HepG2 (cell line): Measurements from ENCODE around the gene MISP3. TPM values are rescaled to one million over a fixed set of nuclear protein-coding genes. Genes with fewer than 3 reads are reported as not detected.

Experiments used
- ATF1 ChIP-seq: IDR thresholded peaks from 2 replicates; pipeline ENCODE4 v1.6.1; 2016; ENCODE audit warnings: mild to moderate bottlenecking, control low read depth
- IRF2 ChIP-seq: IDR thresholded peaks from 2 replicates; pipeline ENCODE4 v1.6.1; 2018; ENCODE audit warnings: missing genetic modification reagents, missing compliant biosample characterization
- NR2C2 ChIP-seq: sonication (generic); formaldehyde crosslinking; IDR thresholded peaks from 2 replicates; pipeline ENCODE4 v1.4.0; 2020; ENCODE audit warnings: missing genetic modification reagents, mild to moderate bottlenecking, moderate library complexity, borderline replicate concordance
- PHF8 ChIP-seq: sonication (generic); formaldehyde crosslinking; IDR thresholded peaks from 2 replicates; pipeline ENCODE4 v1.5.0; 2020; ENCODE audit warnings: missing genetic modification reagents
- SETDB1 ChIP-seq: sonication (generic); formaldehyde crosslinking; IDR thresholded peaks from 2 replicates; pipeline ENCODE4 v1.5.1; 2020; ENCODE audit warnings: missing genetic modification reagents, mild to moderate bottlenecking, borderline replicate concordance
- SNAI1 ChIP-seq: sonication (generic); formaldehyde crosslinking; IDR thresholded peaks from 2 replicates; pipeline ENCODE4 v1.5.0; 2020; ENCODE audit warnings: mild to moderate bottlenecking, missing genetic modification reagents, borderline replicate concordance
- SOX13 ChIP-seq, 3 experiments: fragments of 450-650 bp in 1 of 3; sonication (generic) in 1 of 3; formaldehyde crosslinking in 1 of 3; IDR thresholded peaks in 2 of 3; conservative IDR thresholded peaks in 1 of 3; 2 replicates each; pipeline versions ENCODE4 v1.5.0 to v1.6.1; 2016 to 2020; ENCODE audit warnings: antibody characterized with exemption in 1 of 3, mild to moderate bottlenecking in 1 of 3, missing compliant biosample characterization in 1 of 3, missing genetic modification reagents in 1 of 3, moderate library complexity in 1 of 3
- SP5 ChIP-seq: IDR thresholded peaks from 2 replicates; pipeline ENCODE4 v1.6.1; 2016; ENCODE audit warnings: low read depth, borderline replicate concordance
- TEAD3 ChIP-seq: optimal IDR thresholded peaks from 2 replicates; pipeline ENCODE3; 2016; ENCODE audit warnings: borderline replicate concordance
- TMF1 ChIP-seq: sonication (generic); formaldehyde crosslinking; IDR thresholded peaks from 2 replicates; pipeline ENCODE4 v1.8.1; 2022; ENCODE audit warnings: low read depth, missing genetic modification reagents
- ZNF225 ChIP-seq: sonication (generic); formaldehyde crosslinking; IDR thresholded peaks from 2 replicates; pipeline ENCODE4 v1.4.0; 2020; ENCODE audit warnings: mild to moderate bottlenecking, missing genetic modification reagents
- ZNF326 ChIP-seq: sonication (generic); formaldehyde crosslinking; IDR thresholded peaks from 2 replicates; pipeline ENCODE4 v1.4.0; 2020; ENCODE audit warnings: missing genetic modification reagents, borderline replicate concordance
- ZNF44 ChIP-seq: sonication (generic); formaldehyde crosslinking; IDR thresholded peaks from 2 replicates; pipeline ENCODE4 v1.5.1; 2020; ENCODE audit warnings: mild to moderate bottlenecking, missing genetic modification reagents
- ZNF839 ChIP-seq: sonication (generic); formaldehyde crosslinking; IDR thresholded peaks from 2 replicates; pipeline ENCODE4 v1.4.0; 2020; ENCODE audit warnings: missing genetic modification reagents, mild to moderate bottlenecking, borderline replicate concordance
- ZSCAN31 ChIP-seq: sonication (generic); formaldehyde crosslinking; IDR thresholded peaks from 2 replicates; pipeline ENCODE4 v1.5.0; 2020; ENCODE audit warnings: low read depth, mild to moderate bottlenecking, missing genetic modification reagents
- polyA plus RNA-seq, 8 experiments: library from polyadenylated mRNA; depleted of rRNA in 3 of 8; stranded (reverse) in 7 of 8; unstranded in 1 of 8; fragments of >200 nt; fragmentation: Illumina TruSeq in 4 of 8; extraction: Trizol in 4 of 8; gene quantifications; 2 replicates each; pipeline versions ENCODE4 v1.2.1 to v1.2.3, GENCODE V29; 2011 to 2016; ENCODE audit warnings: low read depth in 4 of 8, missing spikeins in 1 of 8, mixed read lengths in 1 of 8; ENCODE audit not compliant: insufficient read depth in 1 of 8
- total RNA-seq, 5 experiments: library from RNA; depleted of rRNA; stranded (reverse); fragments of >200 nt; fragmentation: Illumina TruSeq; extraction: Trizol; gene quantifications; 2 replicates each; pipeline ENCODE4 v1.2.3, GENCODE V29; 2016; ENCODE audit warnings: low read depth in 1 of 5
- TF ChIP-seq, protein P1 (sequence below): sonication (generic); formaldehyde crosslinking; IDR thresholded peaks from 2 replicates; pipeline ENCODE4 v1.4.0; 2020; ENCODE audit warnings: missing genetic modification reagents
- TF ChIP-seq, protein P2 (sequence below): sonication (generic); formaldehyde crosslinking; conservative IDR thresholded peaks from 2 replicates; pipeline ENCODE4 v1.4.0; 2020; ENCODE audit warnings: missing genetic modification reagents
- TF ChIP-seq, protein P3 (sequence below): sonication (generic); formaldehyde crosslinking; IDR thresholded peaks from 2 replicates; pipeline ENCODE4 v1.4.0; 2020; ENCODE audit warnings: mild to moderate bottlenecking, missing genetic modification reagents

Gene MISP3
- total and polyA plus RNA-seq, 2 of the 13 experiments (the other 11 are each of a cell fraction or from before 2014, with no cell fraction given), result 2.5 to 5.4 TPM

- TF ChIP-seq, protein P1, sequence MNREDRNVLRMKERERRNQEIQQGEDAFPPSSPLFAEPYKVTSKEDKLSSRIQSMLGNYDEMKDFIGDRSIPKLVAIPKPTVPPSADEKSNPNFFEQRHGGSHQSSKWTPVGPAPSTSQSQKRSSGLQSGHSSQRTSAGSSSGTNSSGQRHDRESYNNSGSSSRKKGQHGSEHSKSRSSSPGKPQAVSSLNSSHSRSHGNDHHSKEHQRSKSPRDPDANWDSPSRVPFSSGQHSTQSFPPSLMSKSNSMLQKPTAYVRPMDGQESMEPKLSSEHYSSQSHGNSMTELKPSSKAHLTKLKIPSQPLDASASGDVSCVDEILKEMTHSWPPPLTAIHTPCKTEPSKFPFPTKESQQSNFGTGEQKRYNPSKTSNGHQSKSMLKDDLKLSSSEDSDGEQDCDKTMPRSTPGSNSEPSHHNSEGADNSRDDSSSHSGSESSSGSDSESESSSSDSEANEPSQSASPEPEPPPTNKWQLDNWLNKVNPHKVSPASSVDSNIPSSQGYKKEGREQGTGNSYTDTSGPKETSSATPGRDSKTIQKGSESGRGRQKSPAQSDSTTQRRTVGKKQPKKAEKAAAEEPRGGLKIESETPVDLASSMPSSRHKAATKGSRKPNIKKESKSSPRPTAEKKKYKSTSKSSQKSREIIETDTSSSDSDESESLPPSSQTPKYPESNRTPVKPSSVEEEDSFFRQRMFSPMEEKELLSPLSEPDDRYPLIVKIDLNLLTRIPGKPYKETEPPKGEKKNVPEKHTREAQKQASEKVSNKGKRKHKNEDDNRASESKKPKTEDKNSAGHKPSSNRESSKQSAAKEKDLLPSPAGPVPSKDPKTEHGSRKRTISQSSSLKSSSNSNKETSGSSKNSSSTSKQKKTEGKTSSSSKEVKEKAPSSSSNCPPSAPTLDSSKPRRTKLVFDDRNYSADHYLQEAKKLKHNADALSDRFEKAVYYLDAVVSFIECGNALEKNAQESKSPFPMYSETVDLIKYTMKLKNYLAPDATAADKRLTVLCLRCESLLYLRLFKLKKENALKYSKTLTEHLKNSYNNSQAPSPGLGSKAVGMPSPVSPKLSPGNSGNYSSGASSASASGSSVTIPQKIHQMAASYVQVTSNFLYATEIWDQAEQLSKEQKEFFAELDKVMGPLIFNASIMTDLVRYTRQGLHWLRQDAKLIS (CRISPR knock-in tag), result no peak
- TF ChIP-seq SOX13 (IDR thresholded peaks at IDR 0.05) (no peak), SOX13 (CRISPR knock-in tag; conservative IDR thresholded peaks at IDR 0.05 in 1 of 2, IDR thresholded peaks at IDR 0.05 in 1 of 2) (no peak), ZSCAN31 (CRISPR knock-in tag) (peak; percentile 4; the same call in 1 of the 2 replicates), PHF8 (peak; percentile 37), SNAI1 (no peak), ZNF44 (CRISPR knock-in tag) (no peak), ZNF225 (CRISPR knock-in tag) (no peak), NR2C2 (CRISPR knock-in tag) (no peak), ZNF326 (CRISPR knock-in tag) (no peak), TMF1 (no peak), ATF1 (CRISPR knock-in tag) (no peak), SETDB1 (CRISPR knock-in tag) (no peak), ZNF839 (CRISPR knock-in tag) (no peak), IRF2 (CRISPR knock-in tag) (no peak), SP5 (CRISPR knock-in tag) (no peak), TEAD3 (CRISPR knock-in tag) (no peak)
- TF ChIP-seq, protein P2, sequence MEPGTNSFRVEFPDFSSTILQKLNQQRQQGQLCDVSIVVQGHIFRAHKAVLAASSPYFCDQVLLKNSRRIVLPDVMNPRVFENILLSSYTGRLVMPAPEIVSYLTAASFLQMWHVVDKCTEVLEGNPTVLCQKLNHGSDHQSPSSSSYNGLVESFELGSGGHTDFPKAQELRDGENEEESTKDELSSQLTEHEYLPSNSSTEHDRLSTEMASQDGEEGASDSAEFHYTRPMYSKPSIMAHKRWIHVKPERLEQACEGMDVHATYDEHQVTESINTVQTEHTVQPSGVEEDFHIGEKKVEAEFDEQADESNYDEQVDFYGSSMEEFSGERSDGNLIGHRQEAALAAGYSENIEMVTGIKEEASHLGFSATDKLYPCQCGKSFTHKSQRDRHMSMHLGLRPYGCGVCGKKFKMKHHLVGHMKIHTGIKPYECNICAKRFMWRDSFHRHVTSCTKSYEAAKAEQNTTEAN, result 0 out of 2 replicates have a peak, but pooled peaks have one; percentile 8
- TF ChIP-seq, protein P3, sequence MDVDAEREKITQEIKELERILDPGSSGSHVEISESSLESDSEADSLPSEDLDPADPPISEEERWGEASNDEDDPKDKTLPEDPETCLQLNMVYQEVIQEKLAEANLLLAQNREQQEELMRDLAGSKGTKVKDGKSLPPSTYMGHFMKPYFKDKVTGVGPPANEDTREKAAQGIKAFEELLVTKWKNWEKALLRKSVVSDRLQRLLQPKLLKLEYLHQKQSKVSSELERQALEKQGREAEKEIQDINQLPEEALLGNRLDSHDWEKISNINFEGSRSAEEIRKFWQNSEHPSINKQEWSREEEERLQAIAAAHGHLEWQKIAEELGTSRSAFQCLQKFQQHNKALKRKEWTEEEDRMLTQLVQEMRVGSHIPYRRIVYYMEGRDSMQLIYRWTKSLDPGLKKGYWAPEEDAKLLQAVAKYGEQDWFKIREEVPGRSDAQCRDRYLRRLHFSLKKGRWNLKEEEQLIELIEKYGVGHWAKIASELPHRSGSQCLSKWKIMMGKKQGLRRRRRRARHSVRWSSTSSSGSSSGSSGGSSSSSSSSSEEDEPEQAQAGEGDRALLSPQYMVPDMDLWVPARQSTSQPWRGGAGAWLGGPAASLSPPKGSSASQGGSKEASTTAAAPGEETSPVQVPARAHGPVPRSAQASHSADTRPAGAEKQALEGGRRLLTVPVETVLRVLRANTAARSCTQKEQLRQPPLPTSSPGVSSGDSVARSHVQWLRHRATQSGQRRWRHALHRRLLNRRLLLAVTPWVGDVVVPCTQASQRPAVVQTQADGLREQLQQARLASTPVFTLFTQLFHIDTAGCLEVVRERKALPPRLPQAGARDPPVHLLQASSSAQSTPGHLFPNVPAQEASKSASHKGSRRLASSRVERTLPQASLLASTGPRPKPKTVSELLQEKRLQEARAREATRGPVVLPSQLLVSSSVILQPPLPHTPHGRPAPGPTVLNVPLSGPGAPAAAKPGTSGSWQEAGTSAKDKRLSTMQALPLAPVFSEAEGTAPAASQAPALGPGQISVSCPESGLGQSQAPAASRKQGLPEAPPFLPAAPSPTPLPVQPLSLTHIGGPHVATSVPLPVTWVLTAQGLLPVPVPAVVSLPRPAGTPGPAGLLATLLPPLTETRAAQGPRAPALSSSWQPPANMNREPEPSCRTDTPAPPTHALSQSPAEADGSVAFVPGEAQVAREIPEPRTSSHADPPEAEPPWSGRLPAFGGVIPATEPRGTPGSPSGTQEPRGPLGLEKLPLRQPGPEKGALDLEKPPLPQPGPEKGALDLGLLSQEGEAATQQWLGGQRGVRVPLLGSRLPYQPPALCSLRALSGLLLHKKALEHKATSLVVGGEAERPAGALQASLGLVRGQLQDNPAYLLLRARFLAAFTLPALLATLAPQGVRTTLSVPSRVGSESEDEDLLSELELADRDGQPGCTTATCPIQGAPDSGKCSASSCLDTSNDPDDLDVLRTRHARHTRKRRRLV, result no peak
Measured at GRCh38 chr19:14081797-14082674, 9.4 kb downstream of the MISP3 start (continued).
